OCI-LY1 (cell line): ENCODE results near the gene LARP4B.

Experiments
- H2AFZ ChIP-seq: fragments of 200-600 bp; sonication (generic), shearing (Covaris generic); 2 replicates; pipeline ENCODE4 v1.6.0; 2014; ENCODE audit warnings: antibody characterized with exemption, mild to moderate bottlenecking, low read length
- H3F3A ChIP-seq: fragments of 200-600 bp; sonication (generic), shearing (Covaris generic); 2 replicates; pipeline ENCODE4 v1.6.0; 2014; ENCODE audit warnings: mild to moderate bottlenecking, antibody characterized with exemption, low read length, moderate library complexity; ENCODE audit not compliant: insufficient read depth
- H3K27ac ChIP-seq: fragments of 200-600 bp; sonication (generic); 2 replicates; pipeline ENCODE4 v1.5.1; 2014; ENCODE audit warnings: low read length, mixed run types, mild to moderate bottlenecking, low read depth; ENCODE audit not compliant: poor library complexity, severe bottlenecking
- H3K27me3 ChIP-seq: fragments of 200-600 bp; sonication (generic); 2 replicates; pipeline ENCODE4 v1.6.0; 2014; ENCODE audit warnings: antibody characterized with exemption, mild to moderate bottlenecking, low read length, moderate library complexity; ENCODE audit not compliant: insufficient read depth
- H3K36me3 ChIP-seq: fragments of 200-600 bp; sonication (generic); 2 replicates; pipeline ENCODE4 v1.6.1; 2014; ENCODE audit warnings: mild to moderate bottlenecking, antibody characterized with exemption, low read length, moderate library complexity, mixed read lengths; ENCODE audit not compliant: insufficient read depth
- H3K4me1 ChIP-seq: fragments of 200-600 bp; sonication (generic); 2 replicates; pipeline ENCODE4 v1.5.1; 2014; ENCODE audit warnings: mild to moderate bottlenecking, low read length, moderate library complexity; ENCODE audit not compliant: insufficient read depth, severe bottlenecking
- H3K4me2 ChIP-seq: fragments of 200-600 bp; sonication (generic), shearing (Covaris generic); 2 replicates; pipeline ENCODE4 v1.6.1; 2014; ENCODE audit warnings: low read length
- H3K4me3 ChIP-seq: fragments of 200-600 bp; sonication (generic); 2 replicates; pipeline ENCODE4 v1.5.1; 2014; ENCODE audit warnings: low read length, low read depth, mild to moderate bottlenecking, mixed read lengths; ENCODE audit not compliant: poor library complexity, severe bottlenecking
- H3K79me2 ChIP-seq: fragments of 200-600 bp; shearing (Covaris generic); 2 replicates; pipeline ENCODE4 v1.6.1; 2016; ENCODE audit warnings: mixed run types, low read length, mixed read lengths; ENCODE audit not compliant: insufficient read depth
- H3K9ac ChIP-seq: fragments of 200-600 bp; sonication (generic), shearing (Covaris generic); 2 replicates; pipeline ENCODE4 v1.6.1; 2014; ENCODE audit warnings: mild to moderate bottlenecking, low read length, mixed read lengths
- H3K9me2 ChIP-seq: fragments of 200-600 bp; sonication (generic), shearing (Covaris generic); 2 replicates; pipeline ENCODE4 v1.6.1; 2014; ENCODE audit warnings: low read depth, mild to moderate bottlenecking, low read length, mixed read lengths
- H3K9me3 ChIP-seq: fragments of 200-600 bp; shearing (Covaris generic); 2 replicates; pipeline ENCODE4 v1.6.1; 2014; ENCODE audit warnings: low read length, mixed read lengths
- H4K20me1 ChIP-seq: fragments of 200-600 bp; sonication (generic), shearing (Covaris generic); 2 replicates; pipeline ENCODE4 v1.6.0; 2016; ENCODE audit warnings: mild to moderate bottlenecking, low read length; ENCODE audit not compliant: insufficient read depth
- EZH2 ChIP-seq: fragments of 200-600 bp; sonication (generic), shearing (Covaris generic); IDR thresholded peaks from 2 replicates; pipeline ENCODE4 v1.8.0; 2017; ENCODE audit warnings: borderline replicate concordance, mixed run types, mild to moderate bottlenecking, antibody characterized with exemption, low read length, moderate library complexity, mixed read lengths
- TF ChIP-seq, protein P1 (sequence below): fragments of 200-600 bp; sonication (generic), shearing (Covaris generic); IDR thresholded peaks from 2 replicates; pipeline ENCODE4 v1.5.1; 2017; ENCODE audit warnings: mild to moderate bottlenecking, antibody characterized with exemption, low read length, moderate library complexity, mixed read lengths

LARP4B gene

DNA sequence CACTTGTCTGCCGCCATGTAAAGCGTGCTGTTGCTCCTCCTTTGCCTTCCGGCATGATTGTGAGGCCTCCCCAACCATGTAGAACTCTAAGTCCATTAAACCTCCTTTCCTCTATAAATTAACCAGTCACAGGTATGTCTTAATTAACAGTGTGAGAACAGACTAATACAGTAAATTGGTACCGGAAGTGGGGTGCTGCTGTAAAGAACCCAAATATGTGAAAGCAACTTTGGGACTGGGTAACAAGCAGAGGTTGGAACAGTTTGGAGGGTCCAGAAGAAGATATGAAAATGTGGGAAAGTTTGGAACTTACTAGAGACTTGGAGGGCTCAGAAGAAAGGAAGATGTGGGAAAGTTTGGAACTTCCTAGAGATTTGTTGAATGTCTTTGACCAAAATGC is 135.3 kb downstream of the LARP4B start:
- no peaks in the 10 kb centered on the region for H4K20me1 ChIP-seq
- H3K36me3 ChIP-seq, result peaks cover 26% of the 10 kb centered on the region
- no peak for TF ChIP-seq EZH2
- TF ChIP-seq, protein P1, sequence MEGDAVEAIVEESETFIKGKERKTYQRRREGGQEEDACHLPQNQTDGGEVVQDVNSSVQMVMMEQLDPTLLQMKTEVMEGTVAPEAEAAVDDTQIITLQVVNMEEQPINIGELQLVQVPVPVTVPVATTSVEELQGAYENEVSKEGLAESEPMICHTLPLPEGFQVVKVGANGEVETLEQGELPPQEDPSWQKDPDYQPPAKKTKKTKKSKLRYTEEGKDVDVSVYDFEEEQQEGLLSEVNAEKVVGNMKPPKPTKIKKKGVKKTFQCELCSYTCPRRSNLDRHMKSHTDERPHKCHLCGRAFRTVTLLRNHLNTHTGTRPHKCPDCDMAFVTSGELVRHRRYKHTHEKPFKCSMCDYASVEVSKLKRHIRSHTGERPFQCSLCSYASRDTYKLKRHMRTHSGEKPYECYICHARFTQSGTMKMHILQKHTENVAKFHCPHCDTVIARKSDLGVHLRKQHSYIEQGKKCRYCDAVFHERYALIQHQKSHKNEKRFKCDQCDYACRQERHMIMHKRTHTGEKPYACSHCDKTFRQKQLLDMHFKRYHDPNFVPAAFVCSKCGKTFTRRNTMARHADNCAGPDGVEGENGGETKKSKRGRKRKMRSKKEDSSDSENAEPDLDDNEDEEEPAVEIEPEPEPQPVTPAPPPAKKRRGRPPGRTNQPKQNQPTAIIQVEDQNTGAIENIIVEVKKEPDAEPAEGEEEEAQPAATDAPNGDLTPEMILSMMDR, result no peak
- no peaks in the 10 kb centered on the region for H3K79me2 ChIP-seq
- no peaks in the 10 kb centered on the region for H3K9me2 ChIP-seq
- no peaks in the 10 kb centered on the region for H3F3A ChIP-seq
- no peak overlapping the region for H3K9ac ChIP-seq
- no peak overlapping the region for H3K4me3 ChIP-seq
- no peak overlapping the region for H3K4me2 ChIP-seq
- no peak overlapping the region for H3K27ac ChIP-seq
- H3K4me1 ChIP-seq, result no peaks in the 10 kb centered on the region
- peaks cover 14% of the 10 kb centered on the region for H3K9me3 ChIP-seq
- H2AFZ ChIP-seq, result no peak overlapping the region
- H3K27me3 ChIP-seq, result no peaks in the 10 kb centered on the region

DNA sequence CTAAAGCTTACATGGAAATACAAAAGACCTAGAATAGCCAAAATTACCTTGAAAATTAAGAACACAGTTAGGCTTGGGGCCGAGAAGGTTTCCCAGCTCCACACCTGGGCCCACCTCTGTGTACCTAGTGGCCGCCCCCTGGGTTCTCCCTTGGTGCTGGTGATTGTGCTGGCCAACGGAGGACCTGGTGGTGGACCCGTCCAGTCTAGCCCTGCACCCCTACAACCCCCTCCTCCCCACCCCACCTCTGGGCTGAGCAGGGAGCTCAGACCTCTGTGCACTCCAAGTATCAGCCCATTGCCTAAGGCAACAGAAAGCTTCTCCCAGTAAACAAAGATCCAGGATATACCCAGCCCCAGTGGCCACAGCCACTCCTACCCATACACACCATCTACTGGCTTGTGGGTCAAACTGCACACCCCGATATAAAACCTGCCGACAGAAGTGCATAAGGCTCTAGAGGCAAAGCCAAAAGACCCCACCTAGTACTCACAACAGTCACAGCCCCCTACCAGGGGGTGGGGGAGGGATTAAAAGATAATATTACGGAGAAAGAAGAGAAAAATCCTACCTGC is 137.0 kb downstream of the LARP4B start:
- Histone ChIP-seq H2AFZ (no peak overlapping the region), H4K20me1 (no peaks in the 10 kb centered on the region), H3K79me2 (no peaks in the 10 kb centered on the region), H3F3A (no peaks in the 10 kb centered on the region), H3K9me3 (peaks cover 14% of the 10 kb centered on the region), H3K9me2 (no peaks in the 10 kb centered on the region), H3K27ac (no peak overlapping the region), H3K27me3 (no peaks in the 10 kb centered on the region), H3K4me3 (no peak overlapping the region), H3K4me1 (peaks cover 6% of the 10 kb centered on the region), H3K4me2 (no peak overlapping the region), H3K36me3 (peaks cover 26% of the 10 kb centered on the region), H3K9ac (no peak overlapping the region)
- no peak for TF ChIP-seq EZH2
- TF ChIP-seq, protein P1, result peak; percentile 10; the same call in 1 of the 2 replicates

DNA sequence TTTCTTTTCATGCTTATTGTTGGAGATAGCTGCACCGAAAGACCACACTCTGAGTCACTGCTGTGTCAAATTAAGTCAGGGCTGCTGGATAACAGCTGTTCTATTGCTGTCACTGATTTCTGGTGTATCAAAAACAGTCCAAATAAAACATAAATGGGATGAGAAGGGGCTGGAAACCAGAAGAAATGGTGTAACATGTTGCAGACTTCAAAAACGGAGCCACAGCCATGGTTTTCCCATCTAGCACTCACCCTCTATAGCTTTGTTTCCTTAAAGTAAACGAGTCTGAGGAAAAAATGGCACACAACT is 138.8 kb downstream of the LARP4B start:
- no peak overlapping the region for H2AFZ ChIP-seq

More for the DNA sequence above, 138.8 kb downstream of the LARP4B start:
- Histone ChIP-seq H3K4me1 (peaks cover 21% of the 10 kb centered on the region), H3K36me3 (peaks cover 14% of the 10 kb centered on the region), H3K4me2 (no peak overlapping the region), H3K4me3 (no peak overlapping the region), H3F3A (no peaks in the 10 kb centered on the region), H3K9ac (no peak overlapping the region), H3K27ac (no peak overlapping the region), H3K27me3 (no peaks in the 10 kb centered on the region), H3K79me2 (no peaks in the 10 kb centered on the region), H3K9me3 (peaks cover 8% of the 10 kb centered on the region; the same call in 1 of the 2 replicates), H4K20me1 (no peaks in the 10 kb centered on the region), H3K9me2 (no peaks in the 10 kb centered on the region)
- TF ChIP-seq, protein P1, result no peak
- TF ChIP-seq EZH2, result no peak
